Neural cell (in vitro differentiated cells): Measurements from ENCODE around the gene NUP210. TPM values are rescaled to one million over a fixed set of nuclear protein-coding genes. Genes with fewer than 3 reads are reported as not detected.

ENCODE experiments used
- H2AFZ ChIP-seq: fragments of 200-600, 300-800 bp; sonication (generic), shearing (Covaris generic); 2 replicates; pipeline ENCODE4 v1.6.0; 2014; ENCODE audit warnings: low read depth, mild to moderate bottlenecking, antibody characterized with exemption, low read length, moderate library complexity
- H3F3A ChIP-seq: fragments of 200-600 bp; shearing (Covaris generic); 2 replicates; pipeline ENCODE4 v1.6.1; 2016; ENCODE audit warnings: mild to moderate bottlenecking, moderate library complexity, mixed read lengths, antibody characterized with exemption, low read length; ENCODE audit not compliant: insufficient read depth, poor library complexity, severe bottlenecking
- H3K27ac ChIP-seq: fragments of 200-600, 300-800 bp; sonication (generic), shearing (Covaris generic); 2 replicates; pipeline ENCODE4 v1.5.1; 2014; ENCODE audit warnings: mild to moderate bottlenecking, low read length, moderate library complexity
- H3K27me3 ChIP-seq: fragments of 300-800, 200-600 bp; sonication (generic), shearing (Covaris generic); 2 replicates; pipeline ENCODE4 v1.6.0; 2014; ENCODE audit warnings: mild to moderate bottlenecking, low read depth, low read length, moderate library complexity; ENCODE audit not compliant: insufficient read depth
- H3K36me3 ChIP-seq: fragments of 300-800, 200-600 bp; sonication (generic), shearing (Covaris generic); 2 replicates; pipeline ENCODE4 v1.5.1; 2014; ENCODE audit warnings: mild to moderate bottlenecking, antibody characterized with exemption, low read length, moderate library complexity; ENCODE audit not compliant: insufficient read depth
- H3K4me2 ChIP-seq: fragments of 300-800, 200-600 bp; sonication (generic), shearing (Covaris generic); 2 replicates; pipeline ENCODE4 v1.6.0; 2014; ENCODE audit warnings: mild to moderate bottlenecking, low read length
- H3K4me3 ChIP-seq: fragments of 300-800, 200-600 bp; sonication (generic), shearing (Covaris generic); 2 replicates; pipeline ENCODE4 v1.5.1; 2014; ENCODE audit warnings: mild to moderate bottlenecking, low read length, moderate library complexity
- H3K79me2 ChIP-seq: fragments of 200-600 bp; shearing (Covaris generic); replicated peaks from 2 replicates; pipeline ENCODE4 v1.6.0; 2014; ENCODE audit warnings: mild to moderate bottlenecking, low read length, moderate library complexity; ENCODE audit not compliant: insufficient read depth
- H3K9ac ChIP-seq: fragments of 300-800, 200-600 bp; sonication (generic), shearing (Covaris generic); 2 replicates; pipeline ENCODE4 v1.6.1; 2016; ENCODE audit warnings: mild to moderate bottlenecking, low read length, mixed read lengths
- H3K9me2 ChIP-seq: fragments of 200-600 bp; shearing (Covaris generic); 2 replicates; pipeline ENCODE4 v1.6.1; 2016; ENCODE audit warnings: mild to moderate bottlenecking, low read length, mixed read lengths; ENCODE audit not compliant: insufficient read depth
- H3K9me3 ChIP-seq: fragments of 200-600, 300-800 bp; sonication (generic), shearing (Covaris generic); 2 replicates; pipeline ENCODE4 v1.6.1; 2016; ENCODE audit warnings: mild to moderate bottlenecking, mixed run types, low read length, moderate library complexity, mixed read lengths
- H4K20me1 ChIP-seq: fragments of 200-600 bp; shearing (Covaris generic); 2 replicates; pipeline ENCODE4 v1.6.1; 2016; ENCODE audit warnings: mild to moderate bottlenecking, mixed run types; ENCODE audit not compliant: insufficient read depth
- CTCF ChIP-seq: fragments of 450-650 bp; IDR thresholded peaks from 2 replicates; pipeline ENCODE4 v1.5.1; 2014; ENCODE audit warnings: antibody characterized with exemption, mild to moderate bottlenecking, moderate library complexity; ENCODE audit not compliant: poor library complexity, severe bottlenecking
- EP300 ChIP-seq: fragments of 450-650 bp; conservative IDR thresholded peaks from 2 replicates; pipeline ENCODE4 v1.6.1; 2014; ENCODE audit warnings: antibody characterized with exemption, mild to moderate bottlenecking, moderate library complexity; ENCODE audit not compliant: poor library complexity, severe bottlenecking
- EZH2 ChIP-seq: fragments of 200-600, 300-800 bp; shearing (Covaris generic), sonication (generic); IDR thresholded peaks from 2 replicates; pipeline ENCODE4 v1.6.1; 2014; ENCODE audit warnings: antibody characterized with exemption, low read length, borderline replicate concordance, mild to moderate bottlenecking; ENCODE audit not compliant: insufficient read depth, poor library complexity, severe bottlenecking
- MXI1 ChIP-seq: fragments of 450-650 bp; conservative IDR thresholded peaks from 2 replicates; pipeline ENCODE4 v1.6.1; 2014; ENCODE audit warnings: antibody characterized with exemption, mild to moderate bottlenecking; ENCODE audit not compliant: poor library complexity, severe bottlenecking
- POLR2AphosphoS5 ChIP-seq: IDR thresholded peaks from 2 replicates; pipeline ENCODE4 v1.6.1; 2012
- RAD21 ChIP-seq: fragments of 450-650 bp; conservative IDR thresholded peaks from 2 replicates; pipeline ENCODE4 v1.6.1; 2014; ENCODE audit warnings: antibody characterized with exemption, mild to moderate bottlenecking, moderate library complexity
- REST ChIP-seq: IDR thresholded peaks from 2 replicates; pipeline ENCODE4 v1.6.1; 2012; ENCODE audit warnings: borderline replicate concordance
- SMC3 ChIP-seq: fragments of 450-650 bp; conservative IDR thresholded peaks from 2 replicates; pipeline ENCODE4 v1.6.1; 2014; ENCODE audit warnings: antibody characterized with exemption, mild to moderate bottlenecking, moderate library complexity; ENCODE audit not compliant: poor library complexity
- TAF1 ChIP-seq: IDR thresholded peaks from 2 replicates; pipeline ENCODE4 v1.6.1; 2012; ENCODE audit warnings: low read depth
- polyA plus RNA-seq: library from polyadenylated mRNA; depleted of rRNA; stranded (reverse); fragments of >200 nt; gene quantifications from 2 replicates; pipeline ENCODE4 v1.2.3, GENCODE V29; 2014

Gene NUP210
- polyA plus RNA-seq, 1 donor from 2014 or later: 8.2 TPM

GRCh38 chr3:13455644-13456043 is 35.5 kb upstream of the NUP210 start:
- H3K27ac ChIP-seq: no peak overlapping the region
- H3F3A ChIP-seq: no peaks in the 10 kb centered on the region
- no peaks in the 10 kb centered on the region for H3K36me3 ChIP-seq
- H3K9me2 ChIP-seq: no peaks in the 10 kb centered on the region
- H3K27me3 ChIP-seq: no peaks in the 10 kb centered on the region
- no peak overlapping the region for H3K9ac ChIP-seq
- H3K4me2 ChIP-seq: no peak overlapping the region
- no peaks in the 10 kb centered on the region for H4K20me1 ChIP-seq
- TF ChIP-seq SMC3 (no peak), RAD21 (no peak), CTCF (no peak), POLR2AphosphoS5 (no peak), TAF1 (no peak), REST (no peak), EZH2 (no peak), EP300 (no peak), MXI1 (no peak)
- no peak overlapping the region for H2AFZ ChIP-seq
- no peaks in the 10 kb centered on the region for H3K79me2 ChIP-seq
- H3K4me3 ChIP-seq: no peak overlapping the region
- H3K9me3 ChIP-seq: no peaks in the 10 kb centered on the region

- Histone ChIP-seq H3K36me3 (no peaks in the 10 kb centered on the region), H3F3A (no peaks in the 10 kb centered on the region), H3K9me3 (no peaks in the 10 kb centered on the region), H3K79me2 (no peaks in the 10 kb centered on the region), H2AFZ (no peak overlapping the region), H4K20me1 (no peaks in the 10 kb centered on the region), H3K27ac (no peak overlapping the region), H3K4me3 (no peak overlapping the region), H3K27me3 (no peaks in the 10 kb centered on the region), H3K9ac (no peak overlapping the region), H3K9me2 (no peaks in the 10 kb centered on the region), H3K4me2 (no peak overlapping the region)
- TF ChIP-seq REST (no peak), EP300 (no peak), RAD21 (peak; percentile 73), MXI1 (no peak), POLR2AphosphoS5 (no peak), CTCF (peak; percentile 72), TAF1 (no peak), EZH2 (no peak), SMC3 (peak; percentile 74)
These were observed 32.6 kb upstream of the NUP210 start for GRCh38 chr3:13452490-13453335.
